ENCODE results near the gene KLHL22. TPM values are rescaled to one million over a fixed set of nuclear protein-coding genes. Genes with fewer than 3 reads are reported as not detected.

Gene KLHL22
- total RNA-seq, 4 donors from 2014 or later, result 14.0 to 23.8 (median 20.2) TPM

DNA sequence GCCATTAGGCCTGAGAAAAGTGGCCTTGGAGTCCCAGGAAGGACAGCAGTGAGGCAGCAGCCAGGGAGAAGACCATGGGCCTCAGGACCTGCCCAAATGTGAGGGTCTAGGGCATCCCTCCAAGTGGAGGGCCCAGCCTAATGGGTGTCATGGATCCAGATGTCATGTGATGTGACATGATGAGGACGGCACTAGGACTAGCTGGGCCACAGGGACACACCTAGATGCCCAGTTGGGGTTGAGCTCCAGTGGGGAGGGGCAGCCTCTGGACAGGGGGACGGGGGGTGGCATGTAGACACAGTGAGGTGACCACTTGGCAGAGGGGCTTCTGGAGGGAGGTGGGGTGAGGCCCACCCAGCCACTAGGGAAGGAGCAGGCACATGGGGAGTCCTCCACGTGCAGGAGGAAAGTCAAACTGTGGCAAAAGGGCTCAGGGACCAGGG is 63.3 kb downstream of the KLHL22 start:
- DNase-seq (ENCODE audit: low spot score in 2 of 2), result peak in 1 of 2 donors; percentile 82
- intact Hi-C loops (cut with DNase I; ENCODE audit: low total_unique reads), result no loop called here
- TF ChIP-seq, protein P1, sequence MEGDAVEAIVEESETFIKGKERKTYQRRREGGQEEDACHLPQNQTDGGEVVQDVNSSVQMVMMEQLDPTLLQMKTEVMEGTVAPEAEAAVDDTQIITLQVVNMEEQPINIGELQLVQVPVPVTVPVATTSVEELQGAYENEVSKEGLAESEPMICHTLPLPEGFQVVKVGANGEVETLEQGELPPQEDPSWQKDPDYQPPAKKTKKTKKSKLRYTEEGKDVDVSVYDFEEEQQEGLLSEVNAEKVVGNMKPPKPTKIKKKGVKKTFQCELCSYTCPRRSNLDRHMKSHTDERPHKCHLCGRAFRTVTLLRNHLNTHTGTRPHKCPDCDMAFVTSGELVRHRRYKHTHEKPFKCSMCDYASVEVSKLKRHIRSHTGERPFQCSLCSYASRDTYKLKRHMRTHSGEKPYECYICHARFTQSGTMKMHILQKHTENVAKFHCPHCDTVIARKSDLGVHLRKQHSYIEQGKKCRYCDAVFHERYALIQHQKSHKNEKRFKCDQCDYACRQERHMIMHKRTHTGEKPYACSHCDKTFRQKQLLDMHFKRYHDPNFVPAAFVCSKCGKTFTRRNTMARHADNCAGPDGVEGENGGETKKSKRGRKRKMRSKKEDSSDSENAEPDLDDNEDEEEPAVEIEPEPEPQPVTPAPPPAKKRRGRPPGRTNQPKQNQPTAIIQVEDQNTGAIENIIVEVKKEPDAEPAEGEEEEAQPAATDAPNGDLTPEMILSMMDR (IDR thresholded peaks at IDR 0.05), result no peak
- TF ChIP-seq POLR2A (IDR thresholded peaks at IDR 0.05), result no peak
- no peak overlapping the region for H3K4me3 ChIP-seq (ENCODE audit: low read depth, poor library complexity, severe bottlenecking)
- WGBS, 2 donors, result 58 to 87% methylated on average over 3 of the region's 3 CpGs

DNA sequence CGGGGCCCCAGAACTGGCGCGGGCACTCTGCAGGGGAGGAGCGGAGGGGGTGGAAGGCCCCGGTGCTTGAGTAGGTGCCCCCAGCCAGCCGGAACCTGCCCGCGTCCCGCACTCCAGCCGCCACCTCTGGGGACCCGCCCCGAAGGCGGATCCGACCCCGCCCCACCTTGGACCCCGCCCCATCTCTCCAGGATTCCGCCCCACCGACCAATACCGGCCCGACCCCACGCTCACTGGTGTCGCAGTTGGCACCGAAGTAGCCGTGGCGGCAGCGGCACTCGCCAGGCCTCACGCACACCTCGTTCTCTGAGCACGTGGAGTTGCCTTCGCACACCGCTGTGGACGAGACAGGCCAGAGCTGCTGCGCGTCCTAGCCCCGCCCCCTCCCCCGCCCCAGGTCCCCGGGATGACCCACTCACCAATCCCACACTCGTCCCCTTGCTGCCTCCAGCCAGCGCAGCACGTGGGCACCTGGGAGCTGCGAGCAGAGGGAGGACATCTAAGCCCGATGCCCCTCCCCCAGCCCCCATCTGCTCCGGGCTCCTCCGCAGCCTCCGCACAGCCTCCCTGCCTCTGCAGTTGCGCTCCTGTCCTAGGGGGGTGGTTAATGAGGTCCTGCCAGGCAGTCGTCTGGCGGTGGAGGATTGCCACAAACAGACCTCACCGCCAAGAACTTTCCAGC is 63.9 kb downstream of the KLHL22 start:
- intact Hi-C loops (cut with DNase I; ENCODE audit: low total_unique reads), result no loop called here
- no peak for TF ChIP-seq POLR2A (IDR thresholded peaks at IDR 0.05)
- TF ChIP-seq, protein P1 (IDR thresholded peaks at IDR 0.05), result no peak

DNA sequence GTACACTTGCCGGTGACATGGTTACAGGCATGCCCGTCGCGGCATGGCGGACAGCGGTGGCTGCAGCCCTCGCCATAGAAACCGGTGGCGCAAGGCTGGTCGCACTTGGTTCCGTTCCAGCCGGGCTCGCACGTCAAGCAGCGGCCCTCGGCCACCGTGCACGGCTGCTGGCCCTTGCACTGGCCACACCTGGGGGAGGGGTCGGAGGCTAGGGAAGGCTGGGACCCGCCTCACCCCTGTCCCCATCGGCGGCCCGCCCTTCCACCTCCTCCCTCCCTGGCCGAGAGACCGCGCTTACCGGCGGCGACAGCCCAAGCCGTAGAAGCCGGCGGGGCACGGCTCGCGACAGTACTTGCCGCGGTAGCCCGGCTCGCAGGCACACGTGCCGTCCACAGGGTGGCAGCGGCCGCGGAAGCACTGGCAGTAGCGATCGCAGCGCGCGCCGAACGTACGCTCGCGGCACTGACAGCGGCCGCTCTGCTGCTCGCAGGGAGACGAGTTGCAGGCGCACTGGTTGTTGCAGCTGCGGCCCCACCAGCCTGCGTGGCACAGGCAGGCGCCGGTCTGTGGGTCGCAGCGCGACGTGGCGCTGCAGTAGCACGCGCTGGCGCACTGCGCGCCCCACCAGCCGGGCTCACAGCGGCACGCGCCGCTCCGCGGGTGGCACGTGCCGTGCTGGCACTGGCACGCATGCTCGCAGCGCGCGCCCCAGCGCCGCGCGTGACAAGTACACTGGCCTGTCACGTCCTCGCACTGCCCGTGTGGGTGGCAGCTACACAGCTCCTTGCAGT is 64.7 kb downstream of the KLHL22 start:
- 31 to 36% methylated on average over 32 to 51 of the region's 94 CpGs for WGBS, 2 donors
- intact Hi-C loops (cut with DNase I; ENCODE audit: low total_unique reads), result no loop called here

More for the DNA sequence above, 63.9 kb downstream of the KLHL22 start:
- no peak overlapping the region for H3K4me3 ChIP-seq (ENCODE audit: low read depth, poor library complexity, severe bottlenecking)
- whole genome bisulfite sequencing, 2 donors, result 60% methylated on average over 15 to 34 of the region's 50 CpGs
- peak in 1 of 2 donors; percentile 84 for DNase-seq (ENCODE audit: low spot score in 2 of 2)

DNA sequence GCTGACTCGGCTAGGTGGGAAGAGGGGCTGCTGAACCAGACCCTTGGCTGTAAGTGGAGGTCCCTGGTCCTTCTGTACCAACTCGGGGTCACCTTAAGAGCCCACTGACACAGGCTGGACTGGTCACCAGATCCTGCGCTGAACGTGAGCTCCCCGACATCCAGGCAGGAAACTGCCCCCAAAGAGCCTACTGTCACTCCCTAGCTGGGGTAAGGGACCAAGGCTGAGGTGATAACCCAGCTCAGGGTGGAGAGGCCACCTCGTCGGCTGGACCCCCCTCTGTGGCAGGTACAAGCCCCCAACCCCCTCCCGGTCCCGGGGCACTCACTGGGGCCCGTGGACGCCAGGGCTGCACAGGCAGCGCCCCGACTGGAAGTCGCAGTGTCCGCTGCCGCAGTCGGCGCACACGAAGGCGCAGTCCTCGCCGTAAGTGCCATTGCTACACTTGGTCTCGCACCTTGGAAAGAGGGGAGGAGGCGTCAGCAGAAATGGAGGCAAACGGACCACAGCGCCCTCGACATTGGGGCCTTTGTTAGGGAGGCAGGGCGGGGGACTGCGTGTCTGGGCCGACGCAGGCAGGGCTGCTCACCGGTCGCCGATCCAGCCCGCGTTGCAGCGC is 65.4 kb downstream of the KLHL22 start:
- WGBS, 2 donors, result 42 to 69% methylated on average over 31 of the region's 37 CpGs
- intact Hi-C loops (cut with DNase I; ENCODE audit: low total_unique reads), result no loop called here
- DNase-seq (ENCODE audit: low spot score in 2 of 2), result peak in 1 of 2 donors; percentile 86
- TF ChIP-seq, protein P1 (IDR thresholded peaks at IDR 0.05), result no peak
- no peak for TF ChIP-seq POLR2A (IDR thresholded peaks at IDR 0.05)
- no peak overlapping the region for H3K4me3 ChIP-seq (ENCODE audit: low read depth, poor library complexity, severe bottlenecking)

More for the DNA sequence above, 64.7 kb downstream of the KLHL22 start:
- peak in 1 of 2 donors; percentile 87 for DNase-seq (ENCODE audit: low spot score in 2 of 2)
- no peak overlapping the region for H3K4me3 ChIP-seq (ENCODE audit: low read depth, poor library complexity, severe bottlenecking)
- TF ChIP-seq POLR2A (IDR thresholded peaks at IDR 0.05), result no peak
- TF ChIP-seq, protein P1 (IDR thresholded peaks at IDR 0.05), result no peak

DNA sequence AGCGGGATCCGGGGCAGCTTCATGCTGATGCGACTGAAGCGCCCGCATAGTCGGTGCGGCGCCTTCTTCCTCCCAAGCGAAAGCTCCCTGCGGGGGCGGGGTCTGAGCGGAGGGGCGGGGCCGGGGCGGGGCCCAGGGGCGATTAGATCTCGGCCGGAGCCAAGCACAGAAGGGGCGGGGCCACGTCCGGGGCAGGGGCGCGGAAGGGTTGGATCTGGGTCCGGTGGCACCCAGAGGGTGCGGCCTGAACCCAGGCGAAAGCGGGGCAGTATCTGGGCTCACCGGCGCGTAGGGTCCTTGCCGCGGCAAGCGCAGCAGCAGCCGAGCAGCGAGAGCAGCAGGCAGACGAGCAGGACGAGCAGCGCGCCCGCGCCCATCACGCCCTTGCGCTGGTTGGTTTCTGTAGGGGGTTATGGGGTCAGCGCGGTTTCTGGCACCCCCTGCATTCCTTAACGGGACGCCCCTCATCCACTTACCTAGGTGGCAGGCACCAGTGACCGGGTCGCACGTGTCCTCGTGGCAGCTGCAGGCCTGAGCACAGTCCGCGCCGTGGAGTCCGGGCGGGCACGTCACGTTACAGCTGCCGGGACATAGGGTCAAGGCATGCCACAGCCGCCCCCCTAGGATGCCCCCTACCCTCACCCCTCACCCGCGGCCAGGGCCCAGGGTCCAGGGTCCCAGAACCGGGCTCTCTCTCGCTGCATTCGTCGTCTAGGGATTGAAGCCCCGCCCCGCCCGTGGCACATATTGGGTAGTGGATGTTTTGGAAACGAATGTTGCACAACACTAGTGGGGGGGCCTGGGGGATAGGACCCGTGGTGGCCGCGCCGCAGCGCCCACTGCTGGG is 66.1 kb downstream of the KLHL22 start:
- intact Hi-C loops (cut with DNase I; ENCODE audit: low total_unique reads), result no loop called here
- 37 to 61% methylated on average over 55 to 60 of the region's 75 CpGs for WGBS, 2 donors
- TF ChIP-seq, protein P1 (IDR thresholded peaks at IDR 0.05), result no peak
- no peak for TF ChIP-seq POLR2A (IDR thresholded peaks at IDR 0.05)
- DNase-seq (ENCODE audit: low spot score in 2 of 2), result peak in 1 of 2 donors; percentile 91
- peak overlapping the region; percentile 1 for H3K4me3 ChIP-seq (ENCODE audit: low read depth, poor library complexity, severe bottlenecking)
